IMR-90 (cell line): Measurements from ENCODE around the gene PCBP1. TPM values are rescaled to one million over a fixed set of nuclear protein-coding genes. Genes with fewer than 3 reads are reported as not detected.

Experiments
- ATAC-seq: fragments of 200-7000 bp; cut with Tn5 transposase; 2 replicates; pipeline ENCODE4 v1.9.1; 2020; ENCODE audit warnings: low read depth, mild to moderate bottlenecking, moderate library complexity
- BruUV-seq: library from RNA; stranded (reverse); fragments of 400-500 nt; replicated peaks from 2 replicates; lab custom pipeline; 2021; lab: Mats Ljungman, UMichigan
- CTCF ChIA-PET: fragments of 300-600 bp; formaldehyde crosslinking; extraction: SDS; loops from one replicate; lab custom pipeline; 2021; ENCODE audit warnings: antibody characterized with exemption; lab: Yijun Ruan, JAX
- POLR2A ChIA-PET: fragments of 300-600 bp; sonication (Branson Sonifier 250); formaldehyde crosslinking; loops from one replicate; lab custom pipeline; 2022; ENCODE audit warnings: antibody characterized with exemption; ENCODE audit not compliant: unreplicated experiment; lab: Charles Lee
- DNase-seq: peaks from one replicate; pipeline ENCODE4 v3.0.0; 2013
- H2AFZ ChIP-seq: replicated peaks from 2 replicates; pipeline ENCODE3; 2013; ENCODE audit warnings: low read length, mild to moderate bottlenecking; ENCODE audit not compliant: poor library complexity
- H2AK5ac ChIP-seq: 2 replicates; pipeline ENCODE4 v1.6.1; 2013; ENCODE audit warnings: low read depth, low read length, inconsistent platforms
- H2AK9ac ChIP-seq: replicated peaks from 2 replicates; pipeline ENCODE3; 2013; ENCODE audit warnings: mild to moderate bottlenecking, low read depth, low read length, moderate library complexity; ENCODE audit not compliant: poor library complexity
- H2BK120ac ChIP-seq: 2 replicates; pipeline ENCODE4 v1.6.1; 2013; ENCODE audit warnings: low read depth, low read length, inconsistent platforms
- H2BK15ac ChIP-seq: 3 replicates; pipeline ENCODE4 v1.6.1; 2013; ENCODE audit warnings: low read depth, low read length, inconsistent platforms
- H2BK20ac ChIP-seq: 2 replicates; pipeline ENCODE4 v1.6.1; 2013; ENCODE audit warnings: low read depth, mild to moderate bottlenecking, inconsistent platforms, low read length, moderate library complexity
- H2BK5ac ChIP-seq: 2 replicates; pipeline ENCODE4 v1.6.1; 2013; ENCODE audit warnings: mild to moderate bottlenecking, low read depth, low read length, inconsistent platforms; ENCODE audit not compliant: poor library complexity, severe bottlenecking
- H3K14ac ChIP-seq: replicated peaks from 2 replicates; pipeline ENCODE4 v1.6.1; 2013; ENCODE audit warnings: low read depth, low read length, inconsistent platforms
- H3K18ac ChIP-seq: 2 replicates; pipeline ENCODE4 v1.6.1; 2013; ENCODE audit warnings: low read depth, low read length, control low read depth
- H3K23ac ChIP-seq: 2 replicates; pipeline ENCODE4 v1.6.1; 2013; ENCODE audit warnings: low read depth, low read length, inconsistent platforms
- H3K27ac ChIP-seq: 2 replicates; pipeline ENCODE4 v1.5.1; 2013; ENCODE audit warnings: mild to moderate bottlenecking, control low read depth, low read length; ENCODE audit not compliant: insufficient read depth
- H3K27me3 ChIP-seq: 2 replicates; pipeline ENCODE4 v1.6.1; 2013; ENCODE audit warnings: low read length; ENCODE audit not compliant: control insufficient read depth, insufficient read depth
- H3K36me3 ChIP-seq: 2 replicates; pipeline ENCODE4 v1.6.1; 2013; ENCODE audit warnings: low read length, mixed read lengths; ENCODE audit not compliant: control insufficient read depth, insufficient read depth
- H3K4ac ChIP-seq: 2 replicates; pipeline ENCODE4 v1.6.1; 2013; ENCODE audit warnings: low read depth, low read length, inconsistent platforms
- H3K4me1 ChIP-seq: 2 replicates; pipeline ENCODE4 v1.6.1; 2013; ENCODE audit warnings: low read length, mixed read lengths; ENCODE audit not compliant: control insufficient read depth, insufficient read depth
- H3K4me2 ChIP-seq: 2 replicates; pipeline ENCODE4 v1.6.1; 2013; ENCODE audit warnings: low read depth, mild to moderate bottlenecking, control low read depth, low read length, moderate library complexity
- H3K4me3 ChIP-seq: 2 replicates; pipeline ENCODE4 v1.5.1; 2013; ENCODE audit warnings: low read depth, mild to moderate bottlenecking, control low read depth, low read length, moderate library complexity; ENCODE audit not compliant: insufficient read depth
- H3K56ac ChIP-seq: 2 replicates; pipeline ENCODE4 v1.6.1; 2013; ENCODE audit warnings: low read length, inconsistent platforms; ENCODE audit not compliant: insufficient read depth; ENCODE audit errors: extremely low read depth
- H3K79me1 ChIP-seq, 2 experiments: 2 replicates each; pipeline ENCODE4 v1.6.1; 2013; ENCODE audit warnings: low read length in 2 of 2, inconsistent platforms in 1 of 2, low read depth in 1 of 2
- H3K9ac ChIP-seq: 2 replicates; pipeline ENCODE4 v1.6.1; 2013; ENCODE audit warnings: low read depth, low read length, control low read depth
- H3K9me1 ChIP-seq: 2 replicates; pipeline ENCODE4 v1.6.1; 2013; ENCODE audit warnings: low read length, inconsistent platforms; ENCODE audit not compliant: insufficient read depth
- H3K9me3 ChIP-seq: 2 replicates; pipeline ENCODE4 v1.6.1; 2013; ENCODE audit warnings: low read length; ENCODE audit not compliant: control insufficient read depth, insufficient read depth
- H4K20me1 ChIP-seq: 2 replicates; pipeline ENCODE4 v1.6.1; 2013; ENCODE audit warnings: low read length, inconsistent platforms; ENCODE audit not compliant: insufficient read depth
- H4K5ac ChIP-seq: 2 replicates; pipeline ENCODE4 v1.6.1; 2013; ENCODE audit warnings: mild to moderate bottlenecking, low read depth, low read length, control low read depth
- H4K8ac ChIP-seq, 2 experiments: 2 replicates each; pipeline ENCODE4 v1.6.1; 2013; ENCODE audit warnings: low read depth in 2 of 2, low read length in 2 of 2, control low read depth in 1 of 2, inconsistent platforms in 1 of 2
- H4K91ac ChIP-seq: 2 replicates; pipeline ENCODE4 v1.6.1; 2013; ENCODE audit warnings: low read depth, low read length, inconsistent platforms; ENCODE audit not compliant: insufficient read depth
- BHLHE40 ChIP-seq: fragments of 150-350 bp; IDR thresholded peaks from 2 replicates; pipeline ENCODE4 v1.6.1; 2016; ENCODE audit warnings: mild to moderate bottlenecking, low read depth, low read length
- CEBPB ChIP-seq: IDR thresholded peaks from 2 replicates; pipeline ENCODE4 v1.6.1; 2012; ENCODE audit warnings: low read depth, low read length, improper control_type of control experiment
- CHD1 ChIP-seq: IDR thresholded peaks from 2 replicates; pipeline ENCODE4 v1.6.1; 2012; ENCODE audit warnings: low read depth, low read length, improper control_type of control experiment
- CTCF ChIP-seq: conservative IDR thresholded peaks from 2 replicates; pipeline ENCODE4 v1.5.1; 2012; ENCODE audit warnings: mild to moderate bottlenecking, low read depth, low read length, improper control_type of control experiment
- ELK1 ChIP-seq: fragments of 150-350 bp; IDR thresholded peaks from 2 replicates; pipeline ENCODE4 v1.6.1; 2016; ENCODE audit warnings: low read depth, mild to moderate bottlenecking, low read length, moderate library complexity, borderline replicate concordance
- FOS ChIP-seq: fragments of 150-350 bp; IDR thresholded peaks from 2 replicates; pipeline ENCODE4 v1.6.1; 2016; ENCODE audit warnings: low read depth, low read length
- MAFK ChIP-seq: IDR thresholded peaks from 2 replicates; pipeline ENCODE4 v1.6.1; 2012; ENCODE audit warnings: low read depth, low read length, improper control_type of control experiment
- MAZ ChIP-seq: IDR thresholded peaks from 2 replicates; pipeline ENCODE4 v1.6.1; 2012; ENCODE audit warnings: low read depth, mild to moderate bottlenecking, low read length, improper control_type of control experiment, moderate library complexity, borderline replicate concordance
- MXI1 ChIP-seq: IDR thresholded peaks from 2 replicates; pipeline ENCODE4 v1.6.1; 2012; ENCODE audit warnings: low read depth, mild to moderate bottlenecking, low read length, moderate library complexity, borderline replicate concordance
- NFE2L2 ChIP-seq: fragments of 150-350 bp; IDR thresholded peaks from 2 replicates; pipeline ENCODE4 v1.6.1; 2016; ENCODE audit warnings: low read depth, mild to moderate bottlenecking, low read length
- POLR2A ChIP-seq: IDR thresholded peaks from 2 replicates; pipeline ENCODE4 v1.6.1; 2012; ENCODE audit warnings: mild to moderate bottlenecking, low read depth, low read length
- RAD21 ChIP-seq: IDR thresholded peaks from 2 replicates; pipeline ENCODE4 v1.6.1; 2012; ENCODE audit warnings: low read length, improper control_type of control experiment
- RCOR1 ChIP-seq: IDR thresholded peaks from 2 replicates; pipeline ENCODE4 v1.6.1; 2012; ENCODE audit warnings: mild to moderate bottlenecking, low read length, improper control_type of control experiment; ENCODE audit not compliant: insufficient replicate concordance
- RFX5 ChIP-seq: IDR thresholded peaks from 2 replicates; pipeline ENCODE4 v1.8.0; 2012; ENCODE audit warnings: low read depth, mild to moderate bottlenecking, low read length, moderate library complexity
- SMC3 ChIP-seq: fragments of 150-350 bp; IDR thresholded peaks from 2 replicates; pipeline ENCODE4 v1.6.1; 2016; ENCODE audit warnings: low read depth, mild to moderate bottlenecking, antibody characterized with exemption, low read length, moderate library complexity
- USF2 ChIP-seq: fragments of 150-350 bp; IDR thresholded peaks from 2 replicates; pipeline ENCODE4 v1.6.1; 2017; ENCODE audit warnings: mild to moderate bottlenecking, antibody characterized with exemption, low read length, low read depth
- WGBS, 2 experiments: methylation state at CpG; one replicate each; pipeline versions ENCODE4 v1.1.5 to v1.1.7; 2013; ENCODE audit warnings: missing lambda C conversion rate in 2 of 2; ENCODE audit not compliant: insufficient read length in 1 of 2; ENCODE audit errors: extremely low coverage in 2 of 2; 5-methylcytosine and 5-hydroxymethylcytosine counted together
- dilution Hi-C: fragments of 300-500 bp; cut with HindIII; formaldehyde crosslinking; loops from one replicate; pipeline ENCODE4 v1.14.3; 2018; ENCODE audit warnings: low sequenced_read_pairs; ENCODE audit not compliant: unreplicated experiment
- in situ Hi-C: fragments of 300-500 bp; cut with MboI; formaldehyde crosslinking; loops from 3 replicates; pipeline ENCODE4 v1.14.3; 2019; ENCODE audit warnings: low sequenced_read_pairs, inconsistent platforms, mixed read lengths
- intact Hi-C: fragments of 100-400 bp; cut with micrococcal nuclease; formaldehyde crosslinking; loops from 2 replicates; pipeline ENCODE4 v1.10.0; 2022
- polyA plus RNA-seq, 3 experiments: library from polyadenylated mRNA; depleted of rRNA; stranded (reverse); fragments of >200 nt; gene quantifications; 2 replicates each; pipeline ENCODE4 v1.2.3, GENCODE V29; 2012; ENCODE audit warnings: low replicate concordance in 1 of 3
- total RNA-seq: library from RNA; depleted of rRNA; stranded (reverse); fragments of >200 nt; gene quantifications from 2 replicates; pipeline ENCODE4 v1.2.3, GENCODE V29; 2012

Gene PCBP1
- total and polyA plus RNA-seq, 2 of the 4 experiments (the other 2 are of a cell fraction): 33.7 to 166 TPM

GRCh38 chr2:70122470-70122869 is 35.2 kb downstream of the PCBP1 start:
- no CpG with 5 or more reads among the region's 4 CpGs for WGBS, 2 experiments
- H2BK5ac ChIP-seq: no peak overlapping the region
- peaks cover 17% of the 10 kb centered on the region for H3K4me1 ChIP-seq
- H3K14ac ChIP-seq: no peak overlapping the region
- ChIA-PET POLR2A (no interaction called here), CTCF (interaction anchor here (0.6 kb wide), 1 partner anchor 37 kb away, joined by 4 read pairs; no protein-coding TSS in a partner anchor)
- no peak overlapping the region for H4K5ac ChIP-seq
- H2AK9ac ChIP-seq: no peak overlapping the region
- H2BK20ac ChIP-seq: no peak overlapping the region
- no TSS peak for BruUV-seq
- dilution Hi-C loops (no loop called here), intact Hi-C loops (no loop called here), in situ Hi-C loops (no loop called here)
- H3K18ac ChIP-seq: no peak overlapping the region
- no peak overlapping the region for H2AK5ac ChIP-seq
- DNase-seq (no peak), ATAC-seq (no peak)
- no peak overlapping the region for H3K56ac ChIP-seq
- no peak overlapping the region for H3K23ac ChIP-seq
- H3K27me3 ChIP-seq: no peaks in the 10 kb centered on the region
- no peak overlapping the region for H2BK15ac ChIP-seq
- H3K4me3 ChIP-seq: no peak overlapping the region
- peaks cover 13% of the 10 kb centered on the region for H3K9me1 ChIP-seq
- H3K36me3 ChIP-seq: no peaks in the 10 kb centered on the region
- H3K27ac ChIP-seq: no peak overlapping the region
- H3K79me1 ChIP-seq: peaks cover 0 to 3% of the 10 kb centered on the region in 2 experiments; a peak in 1 of 4 replicates
- H3K4me2 ChIP-seq: no peak overlapping the region
- H3K9me3 ChIP-seq: no peaks in the 10 kb centered on the region
- no peak for TF ChIP-seq USF2
- no peak for TF ChIP-seq RAD21
- no peak for TF ChIP-seq FOS
- TF ChIP-seq CTCF: no peak
- no peak for TF ChIP-seq ELK1
- TF ChIP-seq MAZ: no peak
- TF ChIP-seq NFE2L2: no peak
- no peak for TF ChIP-seq MXI1
- TF ChIP-seq POLR2A: no peak
- no peak for TF ChIP-seq CHD1
- TF ChIP-seq RCOR1: no peak
- no peak for TF ChIP-seq SMC3
- TF ChIP-seq MAFK: no peak
- no peak for TF ChIP-seq CEBPB
- no peak for TF ChIP-seq BHLHE40
- no peak for TF ChIP-seq RFX5
- no peak overlapping the region for H4K91ac ChIP-seq
- H3K9ac ChIP-seq: no peak overlapping the region
- H3K4ac ChIP-seq: no peak overlapping the region
- H4K8ac ChIP-seq: no peak overlapping the region; a peak in 1 of 4 replicates
- no peaks in the 10 kb centered on the region for H4K20me1 ChIP-seq
- no peak overlapping the region for H2BK120ac ChIP-seq
- no peak overlapping the region for H2AFZ ChIP-seq
